HG03108 (cell line): ENCODE data around the gene KLF13.

Source experiments
- ATAC-seq: cut with Tn5 transposase; IDR thresholded peaks from one replicate; pipeline ENCODE4 v1.9.1; 2021; ENCODE audit warnings: moderate library complexity; ENCODE audit not compliant: unreplicated experiment

The KLF13 gene

DNA sequence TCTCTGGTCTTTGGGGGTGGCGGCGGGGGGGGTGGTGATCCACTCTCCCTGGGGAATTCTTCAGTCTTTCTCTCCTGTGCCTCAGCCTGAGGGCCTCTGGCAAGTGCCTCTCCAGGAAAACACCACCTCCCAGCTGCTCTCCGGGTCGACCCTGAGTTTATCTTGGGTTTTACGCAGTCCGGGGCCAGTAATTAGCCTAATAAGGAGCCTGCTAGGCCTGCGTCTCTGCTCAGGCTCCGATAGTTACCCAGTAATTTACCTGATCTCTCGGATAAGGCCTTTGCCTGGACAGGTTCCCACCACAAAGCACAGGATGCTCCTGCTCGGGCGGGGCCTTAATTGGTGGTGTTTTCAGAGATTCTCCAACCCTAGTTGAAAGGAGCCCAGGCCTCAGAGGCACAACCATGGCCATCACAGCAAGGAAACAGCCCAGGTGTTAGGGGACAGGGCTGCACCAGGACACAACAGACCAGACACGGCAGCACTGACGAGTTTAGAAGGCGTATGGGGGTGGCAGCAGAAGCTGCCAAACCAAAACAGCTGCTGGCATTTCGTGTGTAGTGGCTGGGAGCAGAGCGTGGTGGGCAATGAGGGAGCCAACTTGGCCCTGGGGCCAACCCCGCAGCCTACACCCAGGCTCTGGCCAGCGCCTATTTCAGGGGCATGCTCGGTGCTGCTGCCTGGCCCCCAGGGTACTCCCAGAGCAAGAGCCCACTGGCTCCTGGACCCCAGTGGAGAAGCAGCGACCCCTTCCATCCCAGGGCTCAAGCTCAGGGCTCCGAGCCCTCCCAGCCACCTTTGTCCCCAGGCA lies 71.4 kb downstream of the KLF13 start:
- ATAC-seq: no peak

DNA sequence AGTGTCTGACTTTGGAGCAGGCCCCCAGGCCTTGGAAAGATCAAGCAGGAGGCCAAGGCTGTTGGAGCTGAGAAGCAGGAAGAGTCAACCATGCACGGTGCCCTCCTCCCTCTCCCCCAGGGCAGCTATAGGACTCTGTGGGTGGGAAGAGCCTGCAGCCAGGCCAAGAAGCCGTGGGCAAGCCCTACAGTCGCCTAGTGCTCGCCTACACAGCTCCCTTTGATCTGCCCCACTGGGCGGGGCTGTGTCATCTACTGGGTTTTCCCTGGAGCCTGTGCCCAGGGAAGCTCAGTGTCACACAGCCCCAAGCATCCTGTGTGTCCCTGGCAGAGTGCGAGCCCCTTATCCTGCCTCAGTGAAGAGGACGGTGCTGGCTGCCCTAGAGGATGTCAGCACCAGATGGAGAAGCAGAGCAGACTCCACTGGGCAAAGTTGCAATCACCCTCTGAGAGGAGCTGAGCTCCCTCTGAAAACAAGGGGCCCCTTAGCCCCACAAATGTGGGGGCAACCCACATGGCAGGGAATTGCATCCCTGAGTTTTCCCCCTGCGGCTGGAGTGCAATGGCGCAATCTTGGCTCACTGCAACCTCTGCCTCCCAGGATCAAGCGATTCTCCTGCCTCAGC lies 72.2 kb downstream of the KLF13 start:
- ATAC-seq: no peak

DNA sequence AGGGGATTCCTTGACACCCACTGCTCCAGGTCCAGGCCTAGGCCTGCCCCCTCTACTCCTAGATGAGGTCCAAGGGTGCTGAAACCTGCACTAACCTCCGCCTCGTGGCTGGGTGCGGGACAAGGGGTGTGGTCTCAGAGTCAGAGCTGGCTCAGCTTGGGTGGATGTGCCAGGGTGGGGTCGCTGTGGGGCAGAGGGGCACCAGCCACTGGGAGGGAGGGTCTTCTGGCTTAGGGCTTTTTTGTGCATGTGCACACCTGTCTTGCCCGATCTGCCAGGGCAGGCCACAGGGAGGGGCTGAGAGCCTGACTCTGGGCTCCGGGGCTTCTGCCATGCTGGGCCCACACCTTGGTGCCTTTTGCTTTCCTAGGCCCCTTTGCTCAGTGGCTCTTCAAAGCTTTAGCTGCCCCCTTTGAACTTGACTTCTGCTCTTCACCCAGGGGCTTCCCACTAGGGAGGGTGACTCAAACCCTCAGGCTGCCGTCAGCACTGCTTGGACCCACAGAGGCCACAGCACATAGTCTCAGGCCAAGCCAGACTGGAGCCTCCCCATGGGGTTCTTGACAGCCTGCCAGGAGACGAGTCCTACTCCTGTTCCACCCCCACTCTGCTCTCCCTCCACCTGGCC lies 73.0 kb downstream of the KLF13 start:
- ATAC-seq: no peak

DNA sequence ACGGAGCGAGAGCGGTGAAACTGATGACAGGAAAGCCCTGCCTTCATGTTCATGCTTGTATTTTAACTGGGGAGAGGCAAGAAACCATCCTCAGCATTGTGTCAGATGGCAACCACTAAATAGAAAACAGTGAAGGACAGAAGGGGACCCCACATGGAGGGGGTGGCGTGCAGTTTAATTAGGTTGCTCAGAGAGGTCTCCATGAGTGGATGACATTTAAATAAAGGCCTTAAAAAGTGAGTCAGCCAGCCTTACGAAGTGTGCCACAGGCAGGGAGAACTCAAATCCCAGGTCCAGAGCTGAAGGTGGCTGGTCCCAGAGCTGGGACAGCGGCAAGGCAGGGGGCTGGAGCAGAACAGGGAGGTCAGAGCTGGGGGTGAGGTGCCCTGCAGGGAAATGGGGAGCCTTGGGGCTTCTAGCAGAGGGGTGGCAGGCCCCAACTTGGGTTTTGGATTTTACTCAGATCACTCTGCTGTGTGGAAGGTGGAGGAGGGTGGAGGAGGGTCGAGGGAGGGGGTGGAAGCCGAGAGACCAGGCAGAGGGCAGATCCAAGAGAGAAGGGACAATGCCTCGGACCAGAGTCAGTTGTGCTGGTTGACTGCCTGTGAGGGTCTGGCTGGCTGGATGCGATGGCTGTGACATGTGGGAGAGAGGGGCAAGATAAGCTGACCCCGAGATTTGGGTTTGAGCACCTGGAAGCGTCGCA lies 73.7 kb downstream of the KLF13 start:
- ATAC-seq: no peak

DNA sequence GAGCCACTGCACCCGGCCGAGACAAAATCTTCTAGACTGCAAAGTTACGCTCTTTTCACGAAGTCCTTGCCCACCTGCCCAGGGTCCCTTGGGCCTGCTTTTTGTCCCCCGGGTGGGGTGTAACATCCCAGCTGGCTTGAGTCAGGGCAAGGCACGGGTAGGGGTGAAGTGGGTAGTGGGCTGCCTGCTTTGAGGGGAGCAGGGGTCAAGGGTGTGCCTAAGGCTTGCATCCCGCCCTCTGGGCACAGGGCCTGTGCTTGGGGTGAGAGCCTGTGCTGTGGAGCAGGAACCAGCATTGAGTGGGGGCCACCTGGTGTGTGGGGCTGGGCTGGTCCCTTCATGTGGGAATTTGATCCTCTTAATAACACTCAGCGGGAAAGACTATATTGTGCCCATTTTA lies 74.6 kb downstream of the KLF13 start:
- no peak for ATAC-seq

DNA sequence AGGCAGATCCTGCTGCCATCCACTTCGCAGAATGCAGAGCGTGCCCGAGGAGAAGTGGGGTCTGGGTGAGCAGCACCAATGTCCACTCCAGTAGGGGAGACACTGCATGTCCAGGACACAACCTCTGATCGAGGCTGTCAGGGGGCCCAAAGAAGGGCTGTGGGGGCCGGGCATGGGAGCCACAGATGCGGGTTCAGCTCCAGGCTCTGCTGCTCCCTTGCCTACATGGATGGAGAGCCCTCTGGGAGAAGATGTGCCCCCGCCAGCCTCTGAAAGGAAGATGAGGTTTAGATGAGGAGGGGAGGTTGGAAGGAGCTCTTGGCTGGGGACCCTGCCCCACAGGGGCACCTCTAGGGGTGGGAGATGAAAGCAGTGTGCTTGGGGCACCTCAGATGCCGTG lies 75.4 kb downstream of the KLF13 start:
- ATAC-seq: no peak

DNA sequence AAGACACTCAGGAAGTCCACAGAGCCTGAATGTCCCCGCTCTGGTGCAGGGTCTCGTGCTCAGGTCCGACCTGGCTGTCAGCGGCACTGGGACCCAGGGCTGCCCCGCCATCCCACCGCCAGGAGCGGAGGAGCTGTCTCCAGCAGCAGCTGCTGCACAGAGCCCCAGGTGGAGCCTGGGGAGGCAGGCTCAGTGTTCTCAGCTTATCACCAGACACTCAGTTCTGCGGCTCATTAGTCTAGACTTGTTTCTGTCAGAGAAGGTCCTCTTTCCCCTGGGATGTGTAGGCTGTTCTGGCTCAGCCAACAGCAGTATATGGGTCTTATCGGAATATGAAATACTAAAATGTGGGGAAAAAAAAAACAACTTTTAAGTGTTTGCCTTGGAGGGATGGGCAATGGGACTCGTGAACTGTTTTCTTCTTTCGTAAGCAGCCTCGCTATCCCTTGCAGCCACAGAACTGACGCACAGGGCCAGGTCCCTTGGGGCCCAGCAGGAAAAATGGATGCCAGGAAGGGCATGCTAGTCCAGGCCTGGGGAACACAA lies 75.9 kb downstream of the KLF13 start:
- no peak for ATAC-seq

DNA sequence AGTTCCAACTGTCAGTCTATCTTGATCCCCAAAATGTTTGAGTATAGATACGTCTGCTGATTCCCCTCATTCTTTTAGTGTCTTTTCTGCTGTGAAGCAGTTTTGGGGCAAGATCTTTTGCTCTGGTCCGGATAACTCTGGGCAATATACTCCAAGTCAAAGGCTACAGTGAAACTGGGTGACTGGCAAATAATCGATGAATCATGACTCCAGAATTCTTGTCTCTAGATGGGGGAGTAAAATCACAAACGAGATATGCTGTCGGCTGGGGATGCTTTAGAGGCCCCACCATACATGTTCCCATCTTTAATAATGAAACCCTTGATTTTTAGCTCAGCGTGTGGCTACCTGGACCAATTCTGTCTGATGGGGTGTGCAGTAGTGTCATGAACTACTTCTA lies 76.5 kb downstream of the KLF13 start:
- no peak for ATAC-seq

DNA sequence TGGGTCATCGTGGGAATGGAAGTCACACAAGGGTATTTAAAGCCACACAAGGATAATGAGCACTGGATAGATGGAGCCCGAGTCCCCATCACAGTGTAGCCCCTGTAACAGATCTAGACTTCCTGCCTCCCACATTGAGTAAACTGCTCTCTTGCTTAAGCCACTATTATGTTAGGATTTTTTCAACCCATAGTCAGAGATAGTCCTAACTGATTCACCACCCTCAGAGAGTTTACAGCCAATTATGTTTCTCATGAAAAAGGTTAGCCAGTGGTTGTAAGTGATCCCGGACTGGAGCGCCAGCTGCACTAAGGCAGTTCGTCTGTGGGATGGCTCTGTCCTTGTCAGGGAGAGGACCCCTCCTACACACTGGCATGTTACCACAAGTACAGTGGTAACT lies 77.0 kb downstream of the KLF13 start:
- no peak for ATAC-seq

DNA sequence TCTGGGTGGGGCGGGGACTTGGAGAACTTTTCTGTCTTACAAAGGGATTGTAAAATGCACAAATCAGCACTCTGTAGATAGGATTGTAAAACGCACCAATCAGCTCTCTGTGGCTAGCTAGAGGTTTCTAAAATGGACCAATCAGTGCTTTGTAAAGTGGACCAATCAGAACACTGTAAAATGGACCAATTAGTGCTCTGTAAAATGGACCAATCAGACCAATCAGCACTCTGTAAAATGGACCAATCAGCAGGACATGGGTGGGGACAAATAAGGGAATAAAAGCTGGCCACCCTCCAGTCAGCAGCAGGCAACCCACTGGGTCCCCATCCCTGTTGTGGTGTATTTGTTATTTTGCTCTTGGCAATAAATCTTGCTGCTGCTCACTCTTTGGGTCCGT lies 77.7 kb downstream of the KLF13 start:
- no peak for ATAC-seq

DNA sequence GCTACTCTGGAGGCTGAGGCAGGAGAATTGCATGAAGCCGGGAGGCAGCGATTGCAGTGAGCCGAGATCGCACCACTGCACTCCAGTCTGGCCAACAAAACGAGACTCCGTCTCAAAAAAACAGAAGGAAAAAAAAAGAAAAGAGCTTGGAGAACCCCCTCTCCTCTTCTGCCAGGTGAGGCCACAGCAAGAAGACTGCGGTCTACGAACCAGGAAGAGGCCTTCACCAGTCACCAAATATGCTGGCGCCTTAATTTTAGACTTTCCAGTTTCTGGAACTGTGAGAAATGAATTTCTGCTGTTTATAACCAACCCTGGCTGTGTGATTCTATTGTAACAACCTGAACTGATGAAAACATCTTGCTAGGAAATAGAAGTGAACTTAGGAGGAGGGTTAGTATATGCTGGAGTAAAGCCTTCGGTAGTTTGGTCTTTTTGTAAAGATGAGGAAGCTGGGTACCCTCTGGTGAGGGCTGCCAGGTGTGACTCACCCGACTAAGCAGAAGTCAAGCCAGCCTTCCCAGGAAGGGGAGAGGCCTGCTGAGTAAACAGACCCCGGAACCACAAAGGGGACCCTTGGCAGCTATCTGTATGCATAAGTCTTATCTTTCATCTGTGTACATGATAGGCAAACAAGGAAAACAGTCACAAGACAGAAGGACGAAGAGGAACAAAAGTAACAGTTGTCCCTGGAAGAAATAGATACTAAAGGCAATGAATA lies 78.7 kb downstream of the KLF13 start:
- ATAC-seq: no peak

DNA sequence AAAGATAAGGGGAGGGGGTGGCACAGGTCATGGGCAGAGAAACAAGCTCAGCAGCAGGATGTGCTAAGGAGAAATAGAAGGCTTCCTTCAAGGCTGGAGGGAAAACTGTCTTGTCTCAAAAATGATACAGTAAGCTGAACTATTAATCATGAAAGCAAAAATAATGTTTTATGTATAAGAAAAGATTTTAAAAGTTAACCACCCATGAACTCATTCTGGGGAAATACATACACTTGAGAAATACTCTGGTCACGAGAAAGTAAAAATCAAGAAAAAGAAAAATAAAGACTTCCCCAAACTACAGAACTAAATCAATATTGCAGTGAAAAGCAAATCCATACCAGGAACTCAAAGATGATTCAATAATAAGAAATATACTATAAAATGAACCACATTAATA lies 80.7 kb downstream of the KLF13 start:
- ATAC-seq: no peak

DNA sequence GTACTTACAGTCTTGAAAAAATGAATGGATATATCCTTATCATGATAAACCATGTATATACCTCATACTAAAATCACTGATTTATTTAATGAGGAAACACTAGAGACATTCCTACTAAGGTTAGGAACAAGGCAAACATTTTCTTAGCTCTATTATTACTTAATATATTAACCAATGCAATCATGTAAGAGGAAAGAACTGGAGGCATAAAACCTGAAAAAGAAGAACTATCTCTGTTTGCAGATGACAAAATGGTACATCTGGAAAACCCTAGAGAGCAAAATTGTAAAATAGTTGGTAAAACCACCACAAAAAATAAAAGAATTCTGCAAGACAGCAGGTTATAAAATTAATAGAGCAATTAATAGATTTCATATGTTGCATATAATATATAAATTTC lies 81.2 kb downstream of the KLF13 start:
- ATAC-seq: no peak

DNA sequence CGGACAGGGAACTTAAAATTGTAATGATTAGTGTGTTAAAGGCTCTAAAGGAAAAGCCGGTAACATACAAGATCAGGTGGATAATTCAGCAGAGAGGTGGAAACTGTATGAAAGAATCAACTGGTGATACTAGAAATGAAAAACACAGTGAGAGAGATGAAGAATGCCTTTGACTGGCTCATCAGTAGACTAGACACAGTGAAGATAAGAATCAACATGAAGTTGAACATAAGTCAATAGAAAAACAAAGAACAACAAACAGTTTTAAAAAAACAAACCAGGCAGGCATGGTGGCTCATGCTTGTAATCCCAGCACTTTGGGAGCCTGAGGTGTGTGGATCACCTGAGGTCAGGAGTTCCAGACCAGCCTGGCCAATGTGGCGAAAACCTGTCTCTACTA lies 82.1 kb downstream of the KLF13 start:
- ATAC-seq: no peak

DNA sequence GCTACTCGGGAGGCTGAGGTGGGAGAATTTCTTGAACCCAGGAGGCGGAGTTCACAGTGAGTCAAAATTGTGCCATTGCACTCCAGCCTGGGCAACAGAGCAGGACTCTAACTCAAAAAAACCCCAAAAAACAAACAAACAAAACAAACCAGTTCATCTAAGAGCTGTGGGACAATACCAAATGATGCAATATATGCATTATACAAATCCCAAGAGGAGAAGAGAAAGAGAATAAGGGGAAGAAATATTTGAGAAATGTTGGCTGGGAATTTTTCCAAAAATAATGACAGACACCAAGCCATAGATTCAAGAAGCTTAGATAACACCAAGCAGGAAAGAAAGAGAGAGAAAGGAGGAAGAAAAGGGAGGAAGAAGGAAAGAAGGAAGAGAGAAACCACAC lies 82.5 kb downstream of the KLF13 start:
- ATAC-seq: no peak

DNA sequence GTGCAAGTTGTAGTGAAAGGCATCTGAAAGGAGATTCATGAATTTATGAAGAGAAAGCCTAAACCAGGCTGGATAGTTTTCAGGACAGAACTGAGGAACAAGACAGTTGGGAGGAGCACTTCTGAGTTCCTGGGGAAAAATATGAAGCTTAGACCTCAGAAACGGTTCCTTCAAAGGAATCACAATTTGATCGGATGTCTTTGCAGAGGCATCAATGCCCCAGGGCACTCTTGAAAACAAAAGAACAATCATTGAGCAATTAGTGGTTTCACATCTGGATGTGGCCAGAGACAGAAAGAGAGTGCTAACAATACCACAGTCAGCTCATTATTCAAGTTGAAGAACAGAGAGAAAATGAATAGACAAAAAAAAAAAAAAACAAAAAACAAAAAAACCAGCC lies 86.2 kb downstream of the KLF13 start:
- ATAC-seq: no peak

DNA sequence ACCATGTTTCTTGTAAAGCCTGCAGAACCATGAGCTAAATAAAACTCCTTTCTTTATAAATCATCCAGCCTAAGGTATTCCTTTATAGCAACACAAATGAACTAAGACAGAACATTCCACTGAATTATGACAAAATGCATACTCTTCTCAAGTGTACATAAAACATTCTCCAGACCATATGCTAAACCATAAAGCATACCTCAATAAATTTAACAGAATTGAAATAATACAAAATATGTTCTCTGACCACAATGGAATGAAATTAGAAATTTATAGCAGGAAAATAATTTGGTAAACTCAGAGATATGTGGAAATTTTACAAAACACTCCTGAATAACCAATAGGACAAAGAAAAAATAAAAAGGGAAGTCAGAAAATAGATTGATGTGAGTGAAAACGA lies 88.6 kb downstream of the KLF13 start:
- no peak for ATAC-seq

DNA sequence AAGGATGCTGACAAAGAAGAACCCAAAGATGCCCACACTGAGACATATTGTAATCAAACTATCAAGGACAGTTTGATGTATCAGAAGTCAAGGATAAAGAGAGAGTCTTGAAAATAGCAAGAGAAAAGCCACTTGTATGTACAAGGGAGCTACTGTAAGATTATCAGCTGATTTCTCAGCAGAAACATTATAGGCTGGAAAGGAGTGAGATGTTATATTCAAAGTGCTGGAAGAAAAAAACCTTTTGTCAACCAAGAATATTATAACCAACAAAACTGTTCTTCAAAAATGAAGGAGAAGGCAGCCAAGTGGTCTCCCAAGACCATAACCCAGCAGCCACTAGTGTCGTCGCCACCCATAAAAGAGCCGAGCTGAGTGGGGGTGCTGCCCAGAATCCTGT lies 93.2 kb downstream of the KLF13 start:
- no peak for ATAC-seq

DNA sequence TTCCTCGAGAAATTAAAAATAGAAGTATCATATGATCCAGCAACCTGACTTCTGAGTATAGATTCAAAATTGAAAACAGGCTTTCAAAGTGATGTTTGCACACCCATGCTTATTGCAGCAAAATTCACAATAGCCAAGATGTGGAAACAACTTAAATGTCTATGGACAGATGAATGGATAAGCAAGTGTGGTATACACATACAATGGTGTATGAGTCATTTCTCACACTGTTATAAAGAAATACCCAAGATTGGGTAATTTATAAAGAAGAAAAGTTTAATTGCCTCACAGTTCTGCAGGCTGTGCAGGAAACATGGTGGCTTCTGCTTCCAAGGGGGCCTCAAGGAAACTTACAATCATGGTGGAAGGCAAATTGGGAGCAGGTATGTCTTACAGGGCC lies 100.8 kb downstream of the KLF13 start:
- ATAC-seq: no peak
